Panc1 (cell line): ENCODE measurements around the gene FAM174C. TPM values are rescaled to one million over a fixed set of nuclear protein-coding genes. Genes with fewer than 3 reads are reported as not detected.

Source experiments
- ATAC-seq: fragments of 200-7000 bp; cut with Tn5 transposase; 2 replicates; pipeline ENCODE4 v1.9.1; 2020; ENCODE audit warnings: mild to moderate bottlenecking, moderate library complexity
- BruUV-seq: library from RNA; stranded (reverse); fragments of 400-500 nt; replicated peaks from 2 replicates; lab custom pipeline; 2021; lab: Mats Ljungman, UMichigan
- CTCF ChIA-PET: fragments of 300-600 bp; sonication (Branson Sonifier 250); formaldehyde crosslinking; loops from one replicate; lab custom pipeline; 2022; ENCODE audit warnings: antibody characterized with exemption; lab: Charles Lee
- POLR2A ChIA-PET: fragments of 300-600 bp; sonication (Branson Sonifier 250); formaldehyde crosslinking; loops from one replicate; lab custom pipeline; 2022; ENCODE audit warnings: antibody characterized with exemption; lab: Charles Lee
- DNase-seq: peaks from one replicate; pipeline ENCODE4 v3.0.0-alpha.2; 2010; ENCODE audit warnings: low read depth, low spot score
- H3K27ac ChIP-seq: 2 replicates; pipeline ENCODE4 v1.5.1; 2011; ENCODE audit warnings: mild to moderate bottlenecking, low read length, inconsistent platforms
- H3K27me3 ChIP-seq: fragments of 200-500 bp; sonication (Bioruptor generic); 2 replicates; pipeline ENCODE4 v1.6.0; 2014; ENCODE audit warnings: low read length, inconsistent platforms; ENCODE audit not compliant: control insufficient read depth, insufficient read depth
- H3K36me3 ChIP-seq: fragments of 200-500 bp; sonication (Bioruptor generic); 2 replicates; pipeline ENCODE4 v1.5.1; 2014; ENCODE audit warnings: inconsistent platforms, mild to moderate bottlenecking, low read length, moderate library complexity; ENCODE audit not compliant: control insufficient read depth, insufficient read depth
- H3K4me1 ChIP-seq: 2 replicates; pipeline ENCODE4 v1.5.1; 2011; ENCODE audit warnings: inconsistent platforms, mild to moderate bottlenecking, low read length, moderate library complexity; ENCODE audit not compliant: control insufficient read depth, insufficient read depth
- H3K4me3 ChIP-seq, 2 experiments: 2 replicates each; pipeline ENCODE4 v1.5.1; 2011 to 2012; ENCODE audit warnings: low read depth in 2 of 2, low read length in 2 of 2, mild to moderate bottlenecking in 2 of 2, inconsistent platforms in 1 of 2, moderate library complexity in 1 of 2
- H3K9me3 ChIP-seq: fragments of 200-500 bp; sonication (Bioruptor generic); 2 replicates; pipeline ENCODE4 v1.5.1; 2014; ENCODE audit warnings: low read depth, mild to moderate bottlenecking, inconsistent platforms, low read length, moderate library complexity; ENCODE audit not compliant: control insufficient read depth, insufficient read depth
- CTCF ChIP-seq: fragments of 450-650 bp; IDR thresholded peaks from 2 replicates; pipeline ENCODE4 v1.5.1; 2017; ENCODE audit warnings: mild to moderate bottlenecking
- POLR2AphosphoS5 ChIP-seq: IDR thresholded peaks from 2 replicates; pipeline ENCODE4 v1.6.1; 2012; ENCODE audit warnings: mild to moderate bottlenecking, low read depth, low read length, moderate library complexity
- REST ChIP-seq, 2 experiments: IDR thresholded peaks; 2 replicates each; pipeline ENCODE4 v1.6.1; 2011 to 2012; ENCODE audit warnings: low read depth in 2 of 2, control low read depth in 1 of 2, low read length in 1 of 2, mild to moderate bottlenecking in 1 of 2, moderate library complexity in 1 of 2; ENCODE audit not compliant: insufficient read depth in 1 of 2
- SIN3A ChIP-seq: IDR thresholded peaks from 2 replicates; pipeline ENCODE4 v1.6.1; 2012; ENCODE audit warnings: low read depth, mild to moderate bottlenecking, low read length, moderate library complexity, borderline replicate concordance; ENCODE audit not compliant: insufficient read depth
- TCF7L2 ChIP-seq: IDR thresholded peaks from 2 replicates; pipeline ENCODE4 v1.6.1; 2011; ENCODE audit warnings: mild to moderate bottlenecking, low read depth, low read length, inconsistent platforms
- in situ Hi-C: cut with HindIII; loops from 2 replicates; pipeline ENCODE4 v1.10.0; 2016; ENCODE audit warnings: low sequenced_read_pairs, low pct_unique_long_range_greater_than_20kb
- intact Hi-C: fragments of 100-400 bp; cut with micrococcal nuclease; formaldehyde crosslinking; loops from one replicate; pipeline ENCODE4 v1.10.0; 2022; ENCODE audit not compliant: unreplicated experiment
- total RNA-seq: library from RNA; stranded (reverse); gene quantifications from one replicate; pipeline ENCODE4 v1.2.1, GENCODE V29; 2021; ENCODE audit not compliant: unreplicated experiment

FAM174C gene
- total RNA-seq, 1 experiment from 2014 or later = 133 TPM

DNA sequence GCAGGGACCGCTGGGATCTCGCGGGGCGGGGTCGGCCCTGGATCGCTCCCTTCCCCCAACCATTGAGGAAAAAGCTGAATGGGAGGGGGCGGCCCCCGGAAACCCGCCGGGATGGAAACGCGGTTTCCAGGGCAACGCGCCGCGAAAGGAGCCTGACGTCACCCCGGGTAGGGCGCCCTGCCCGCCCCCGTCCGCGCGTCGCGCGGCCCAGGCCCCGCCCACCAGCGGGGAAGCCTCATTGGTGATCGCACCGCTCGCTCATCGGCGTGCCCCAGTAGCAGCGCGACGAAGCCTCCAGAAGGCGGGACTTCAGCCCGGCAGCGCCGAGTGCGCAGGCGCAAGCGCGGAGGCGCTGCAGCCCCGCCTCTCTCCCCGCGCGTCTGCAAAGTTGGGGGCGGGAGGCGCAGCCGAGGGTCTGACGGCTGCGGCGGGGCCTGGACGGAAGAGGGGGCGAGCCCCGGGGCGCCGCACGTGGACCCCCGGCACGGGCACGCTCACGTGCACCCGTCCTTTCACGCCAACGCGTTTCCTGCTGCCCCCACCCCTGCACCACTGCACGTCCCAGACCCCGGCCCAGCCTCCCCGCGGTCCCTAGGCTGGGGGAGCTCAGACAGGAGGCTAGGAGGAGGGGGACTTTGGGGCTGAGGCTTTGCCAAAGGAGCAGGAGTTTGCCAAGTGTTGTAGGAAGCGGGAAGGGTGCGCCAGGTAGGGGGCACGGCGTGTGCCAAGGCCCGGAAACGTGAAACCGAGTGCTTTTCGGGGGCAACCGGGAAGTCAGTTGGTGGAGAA, 14.4 kb upstream of the FAM174C start:
- DNase-seq (no peak), ATAC-seq (peak; percentile 66)
- H3K9me3 ChIP-seq = no peaks in the 10 kb centered on the region
- POLR2A ChIA-PET = interaction anchor here (0.6 kb wide), 2 partner anchors 31 to 194 kb away, joined by 3 to 13 read pairs; no protein-coding TSS in a partner anchor
- CTCF ChIA-PET = interaction anchor here (1.3 kb wide), 1 partner anchor 16 kb away, joined by 4 read pairs; no protein-coding TSS in a partner anchor
- in situ Hi-C loops = no loop called here
- peaks cover 67% of the 10 kb centered on the region for H3K4me1 ChIP-seq
- intact Hi-C loops = no loop called here
- BruUV-seq = no TSS peak
- peak overlapping the region; percentile 60 to 70 for H3K4me3 ChIP-seq
- H3K27me3 ChIP-seq = no peaks in the 10 kb centered on the region
- H3K36me3 ChIP-seq = no peaks in the 10 kb centered on the region; the same call in 1 of the 2 replicates
- TF ChIP-seq CTCF (no peak), SIN3A (no peak), TCF7L2 (no peak), REST (IDR thresholded peaks at IDR 0.05; ENCODE audit: insufficient read depth in 1 of 2, low read depth in 2 of 2, low read length in 1 of 2) (no peak), POLR2AphosphoS5 (no peak)
- peak overlapping the region; percentile 95 for H3K27ac ChIP-seq

DNA sequence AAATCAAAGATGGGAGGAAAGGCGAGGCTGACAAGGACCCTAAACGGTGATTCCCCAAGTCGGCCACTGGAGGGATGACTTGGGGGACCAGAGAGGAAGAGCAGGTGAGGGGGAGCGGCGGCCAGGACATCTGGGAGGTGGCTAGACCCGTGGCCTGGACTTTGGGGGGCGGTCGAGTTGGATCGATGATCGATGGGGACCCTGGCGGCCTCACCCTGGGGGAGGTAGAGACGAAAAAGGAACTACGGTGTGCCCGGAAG, 13.9 kb upstream of the FAM174C start:
- peak overlapping the region; percentile 60 to 70 for H3K4me3 ChIP-seq
- intact Hi-C loops (no loop called here), in situ Hi-C loops (no loop called here)
- no peaks in the 10 kb centered on the region; the same call in 1 of the 2 replicates for H3K36me3 ChIP-seq
- ChIA-PET CTCF (interaction anchor here (1.3 kb wide), 1 partner anchor 17 kb away, joined by 4 read pairs; no protein-coding TSS in a partner anchor), POLR2A (no interaction called here)
- TF ChIP-seq TCF7L2 = no peak
- TF ChIP-seq REST (IDR thresholded peaks at IDR 0.05; ENCODE audit: insufficient read depth in 1 of 2, low read depth in 2 of 2, low read length in 1 of 2) = no peak
- TF ChIP-seq SIN3A = no peak
- TF ChIP-seq POLR2AphosphoS5 = no peak
- no peak for TF ChIP-seq CTCF
- no peak for ATAC-seq
- H3K4me1 ChIP-seq = peaks cover 66% of the 10 kb centered on the region
- BruUV-seq = no TSS peak
- DNase-seq = no peak
- no peaks in the 10 kb centered on the region for H3K9me3 ChIP-seq
- peak overlapping the region; percentile 95 for H3K27ac ChIP-seq
- H3K27me3 ChIP-seq = no peaks in the 10 kb centered on the region
